ENCODE data around the gene CCDC192.

CCDC192 gene

GRCh38 chr5:127957701-127958239 is 254.6 kb downstream of the CCDC192 start:
- no peak for DNase-seq (ENCODE audit: low read depth in 2 of 2)

- DNase-seq (ENCODE audit: low read depth in 2 of 2): no peak
These were observed 255.3 kb downstream of the CCDC192 start for GRCh38 chr5:127958421-127959011.

- DNase-seq (ENCODE audit: low read depth in 2 of 2): no peak
These were observed 256.1 kb downstream of the CCDC192 start for GRCh38 chr5:127959152-127959764.

- no peak for DNase-seq (ENCODE audit: low read depth in 2 of 2)
These were observed 257.1 kb downstream of the CCDC192 start for GRCh38 chr5:127960270-127960691.

- no peak for DNase-seq (ENCODE audit: low read depth in 2 of 2)
These were observed 258.0 kb downstream of the CCDC192 start for GRCh38 chr5:127961006-127961762.

- DNase-seq (ENCODE audit: low read depth in 2 of 2): no peak
These were observed 258.6 kb downstream of the CCDC192 start for GRCh38 chr5:127961763-127962145.

GRCh38 chr5:127962491-127962890 is 259.3 kb downstream of the CCDC192 start:
- DNase-seq (ENCODE audit: low read depth in 2 of 2): no peak

- no peak for DNase-seq (ENCODE audit: low read depth in 2 of 2)
These were observed 260.0 kb downstream of the CCDC192 start for GRCh38 chr5:127963233-127963632.

- DNase-seq (ENCODE audit: low read depth in 2 of 2): no peak
These were observed 260.7 kb downstream of the CCDC192 start for GRCh38 chr5:127963931-127964330.

GRCh38 chr5:127967323-127967982 is 264.3 kb downstream of the CCDC192 start:
- no peak for DNase-seq (ENCODE audit: low read depth in 2 of 2)

GRCh38 chr5:127967983-127968592 is 264.9 kb downstream of the CCDC192 start:
- no peak for DNase-seq (ENCODE audit: low read depth in 2 of 2)

- DNase-seq (ENCODE audit: low read depth in 2 of 2): no peak
These were observed 265.8 kb downstream of the CCDC192 start for GRCh38 chr5:127969002-127969401.

GRCh38 chr5:127969651-127970050 is 266.5 kb downstream of the CCDC192 start:
- no peak for DNase-seq (ENCODE audit: low read depth in 2 of 2)

- no peak for DNase-seq (ENCODE audit: low read depth in 2 of 2)
These were observed 266.9 kb downstream of the CCDC192 start for GRCh38 chr5:127970081-127970480.

GRCh38 chr5:127970854-127971425 is 267.7 kb downstream of the CCDC192 start:
- DNase-seq (ENCODE audit: low read depth in 2 of 2): no peak

- no peak for DNase-seq (ENCODE audit: low read depth in 2 of 2)
These were observed 272.8 kb downstream of the CCDC192 start for GRCh38 chr5:127975961-127976360.

- DNase-seq (ENCODE audit: low read depth in 2 of 2): no peak
These were observed 273.3 kb downstream of the CCDC192 start for GRCh38 chr5:127976525-127976924.

- DNase-seq (ENCODE audit: low read depth in 2 of 2): no peak
These were observed 274.0 kb downstream of the CCDC192 start for GRCh38 chr5:127976991-127977717.

- no peak for DNase-seq (ENCODE audit: low read depth in 2 of 2)
These were observed 275.6 kb downstream of the CCDC192 start for GRCh38 chr5:127978738-127979300.

GRCh38 chr5:127979475-127979874 is 276.3 kb downstream of the CCDC192 start:
- no peak for DNase-seq (ENCODE audit: low read depth in 2 of 2)

All from stimulated activated CD8-positive, alpha-beta memory T cell treated with anti-CD3 and anti-CD28 coated beads, Interleukin-15, amount 100 ng/mL, for 48 hours (primary cell).